HepG2 (cell line): ENCODE results near the gene MAB21L4. TPM values are rescaled to one million over a fixed set of nuclear protein-coding genes. Genes with fewer than 3 reads are reported as not detected.

Experiments used
- ATAC-seq: fragments of 200-7000 bp; cut with Tn5 transposase; 3 replicates; pipeline ENCODE4 v1.9.1; 2020; ENCODE audit warnings: mild to moderate bottlenecking, moderate library complexity
- BruUV-seq: library from RNA; stranded (reverse); fragments of 400-500 nt; replicated peaks from 2 replicates; lab custom pipeline; 2021; lab: Mats Ljungman, UMichigan
- CTCF ChIA-PET: fragments of 300-600 bp; formaldehyde crosslinking; extraction: SDS; loops from one replicate; lab custom pipeline; 2021; ENCODE audit warnings: low total read pairs, inconsistent platforms, low intra/inter-chr PET ratio; lab: Yijun Ruan, JAX
- POLR2A ChIA-PET: fragments of 350-600 bp; sonication (Branson Sonifier 250); formaldehyde crosslinking; loops from one replicate; lab custom pipeline; 2020; ENCODE audit warnings: antibody characterized with exemption, inconsistent platforms; lab: Yijun Ruan, JAX
- DNase-seq: peaks from one replicate; pipeline ENCODE4 v3.0.0-alpha.2; 2015; ENCODE audit warnings: low spot score
- FAIRE-seq: peaks from 3 replicates; lab custom pipeline; 2011; peaks lifted over from hg19 to GRCh38; lab: Jason Lieb, UNC
- H2AFZ ChIP-seq: one replicate; pipeline ENCODE4 v1.6.1; 2011; ENCODE audit warnings: low read length, inconsistent platforms
- H3K27ac ChIP-seq: fragments of 300-600 bp; 3 replicates; pipeline ENCODE4 v1.8.0; 2011; ENCODE audit warnings: mixed run types, mild to moderate bottlenecking, mixed read lengths, low read length, inconsistent platforms; ENCODE audit not compliant: insufficient read depth; ENCODE audit errors: extremely low read length
- H3K27me3 ChIP-seq, 2 experiments: fragments of 200-600 bp in 1 of 2; 2 replicates in 1 of 2; 3 replicates in 1 of 2; pipeline versions ENCODE4 v1.6.0 to v1.8.0; 2011; ENCODE audit warnings: low read length in 2 of 2, mild to moderate bottlenecking in 2 of 2, moderate library complexity in 2 of 2, inconsistent platforms in 1 of 2; ENCODE audit not compliant: insufficient read depth in 2 of 2, control insufficient read depth in 1 of 2
- H3K36me3 ChIP-seq, 2 experiments: fragments of 200-600 bp in 1 of 2; replicated peaks in 1 of 2; 2 replicates in 1 of 2; 3 replicates in 1 of 2; pipeline versions ENCODE4 v1.5.1 to v1.8.0; 2011; ENCODE audit warnings: low read length in 2 of 2, inconsistent platforms in 1 of 2; ENCODE audit not compliant: insufficient read depth in 2 of 2, control insufficient read depth in 1 of 2
- H3K4me1 ChIP-seq: 2 replicates; pipeline ENCODE4 v1.5.1; 2012; ENCODE audit warnings: low read length, inconsistent platforms; ENCODE audit not compliant: insufficient read depth
- H3K4me2 ChIP-seq: 2 replicates; pipeline ENCODE4 v1.6.0; 2011; ENCODE audit warnings: low read depth, low read length, inconsistent platforms
- H3K4me3 ChIP-seq, 3 experiments: fragments of 200-600 bp in 1 of 3; sonication (generic), shearing (Covaris generic) in 1 of 3; replicated peaks in 1 of 3; 2 replicates each; pipeline ENCODE4 v1.5.1; 2011 to 2016; ENCODE audit warnings: low read length in 3 of 3, inconsistent platforms in 2 of 3, low read depth in 2 of 3, mild to moderate bottlenecking in 2 of 3, control low read depth in 1 of 3, mixed read lengths in 1 of 3; ENCODE audit not compliant: insufficient read depth in 1 of 3
- H3K79me2 ChIP-seq: one replicate; pipeline ENCODE4 v1.6.1; 2011; ENCODE audit warnings: low read length, inconsistent platforms; ENCODE audit not compliant: insufficient read depth
- H3K9ac ChIP-seq: 2 replicates; pipeline ENCODE4 v1.6.0; 2011; ENCODE audit warnings: mild to moderate bottlenecking, low read depth, low read length, inconsistent platforms; ENCODE audit not compliant: insufficient read depth
- H3K9me3 ChIP-seq: 2 replicates; pipeline ENCODE4 v1.5.1; 2012; ENCODE audit warnings: mild to moderate bottlenecking, low read length
- H4K20me1 ChIP-seq: 2 replicates; pipeline ENCODE4 v1.6.0; 2011; ENCODE audit warnings: inconsistent platforms, mild to moderate bottlenecking, low read length, moderate library complexity; ENCODE audit not compliant: insufficient read depth
- CBX5 ChIP-seq: sonication (generic); formaldehyde crosslinking; IDR thresholded peaks from 2 replicates; pipeline ENCODE4 v1.4.0; 2020; ENCODE audit warnings: missing genetic modification reagents, borderline replicate concordance
- EEA1 ChIP-seq: sonication (generic); formaldehyde crosslinking; IDR thresholded peaks from 2 replicates; pipeline ENCODE4 v1.5.1; 2020; ENCODE audit warnings: mild to moderate bottlenecking, missing genetic modification reagents, borderline replicate concordance
- GATAD2A ChIP-seq: IDR thresholded peaks from 2 replicates; pipeline ENCODE4 v1.6.1; 2016
- MEF2D ChIP-seq: sonication (generic); formaldehyde crosslinking; IDR thresholded peaks from 2 replicates; pipeline ENCODE4 v1.5.1; 2020; ENCODE audit warnings: mild to moderate bottlenecking, missing genetic modification reagents
- PTBP1 ChIP-seq: fragments of 200-400 bp; formaldehyde crosslinking; IDR thresholded peaks from 2 replicates; pipeline ENCODE4 v1.6.1; 2018; ENCODE audit warnings: low read length, low read depth; ENCODE audit not compliant: poor library complexity, severe bottlenecking
- SCMH1 ChIP-seq: sonication (generic); formaldehyde crosslinking; IDR thresholded peaks from 2 replicates; pipeline ENCODE4 v1.9.0; 2021; ENCODE audit warnings: missing genetic modification reagents, mild to moderate bottlenecking, borderline replicate concordance
- SKI ChIP-seq: fragments of 450-650 bp; IDR thresholded peaks from one replicate; pipeline ENCODE4 v1.6.1; 2018; ENCODE audit warnings: mild to moderate bottlenecking; ENCODE audit not compliant: partially characterized antibody
- ZFP41 ChIP-seq: sonication (generic); formaldehyde crosslinking; IDR thresholded peaks from 2 replicates; pipeline ENCODE4 v1.4.0; 2020; ENCODE audit warnings: mild to moderate bottlenecking, missing genetic modification reagents, borderline replicate concordance
- ZFP62 ChIP-seq: sonication (generic); formaldehyde crosslinking; IDR thresholded peaks from 2 replicates; pipeline ENCODE4 v1.4.0; 2020; ENCODE audit warnings: missing genetic modification reagents
- WGBS: methylation state at CpG from one replicate; pipeline ENCODE4 v1.1.6; 2017; ENCODE audit warnings: low lambda C conversion rate; 5-methylcytosine and 5-hydroxymethylcytosine counted together
- in situ Hi-C: cut with HindIII; loops from 2 replicates; pipeline ENCODE4 v1.10.0; 2017; ENCODE audit warnings: low pct_unique_long_range_greater_than_20kb; ENCODE audit not compliant: extremely low pct_ligation_motif_present
- intact Hi-C: fragments of 100-400 bp; cut with micrococcal nuclease; formaldehyde crosslinking; loops from one replicate; pipeline ENCODE4 v1.10.0; 2022; ENCODE audit not compliant: unreplicated experiment
- polyA plus RNA-seq, 8 experiments: library from polyadenylated mRNA; depleted of rRNA in 3 of 8; stranded (reverse) in 7 of 8; unstranded in 1 of 8; fragments of >200 nt; fragmentation: Illumina TruSeq in 4 of 8; extraction: Trizol in 4 of 8; gene quantifications; 2 replicates each; pipeline versions ENCODE4 v1.2.1 to v1.2.3, GENCODE V29; 2011 to 2016; ENCODE audit warnings: low read depth in 4 of 8, missing spikeins in 1 of 8, mixed read lengths in 1 of 8; ENCODE audit not compliant: insufficient read depth in 1 of 8
- total RNA-seq, 5 experiments: library from RNA; depleted of rRNA; stranded (reverse); fragments of >200 nt; fragmentation: Illumina TruSeq; extraction: Trizol; gene quantifications; 2 replicates each; pipeline ENCODE4 v1.2.3, GENCODE V29; 2016; ENCODE audit warnings: low read depth in 1 of 5
- TF ChIP-seq, protein P1 (sequence below): sonication (generic); formaldehyde crosslinking; IDR thresholded peaks from 2 replicates; pipeline ENCODE4 v1.5.0; 2020; ENCODE audit warnings: missing genetic modification reagents, mild to moderate bottlenecking, borderline replicate concordance

The MAB21L4 gene
- total and polyA plus RNA-seq, 2 of the 13 experiments (the other 11 are each of a cell fraction or from before 2014, with no cell fraction given) = 3.0 to 14.0 TPM

DNA sequence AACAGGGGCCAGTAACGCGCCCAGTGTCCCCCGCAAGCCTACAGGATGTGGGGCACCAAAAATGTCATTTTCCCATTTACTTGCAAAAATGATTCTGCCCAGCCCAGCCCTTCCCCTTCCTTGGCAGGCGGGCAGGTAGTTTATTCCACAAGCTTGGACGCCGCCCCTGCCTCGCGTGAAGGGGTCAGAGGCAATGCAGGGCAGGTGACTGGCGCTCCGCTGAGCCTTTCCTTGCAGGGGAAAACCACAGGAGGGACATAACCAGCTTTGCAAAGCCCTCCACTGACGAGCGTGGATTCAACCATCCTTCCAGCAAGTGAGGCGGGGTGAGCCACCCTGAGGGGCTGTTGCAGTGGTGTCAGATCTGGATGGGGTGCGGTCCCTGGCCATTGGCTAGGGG lies 5.3 kb downstream of the MAB21L4 start:
- no peak overlapping the region for H2AFZ ChIP-seq
- intact Hi-C loops = no loop called here
- H3K9me3 ChIP-seq = no peaks in the 10 kb centered on the region
- H3K9ac ChIP-seq = no peak overlapping the region
- no peak for DNase-seq
- POLR2A ChIA-PET = interaction anchor here (9.3 kb wide), 1 partner anchor 16 kb away, joined by 63 read pairs; no protein-coding TSS in a partner anchor
- H3K36me3 ChIP-seq = no peaks in the 10 kb centered on the region
- TF ChIP-seq PTBP1 = no peak
- no peak for TF ChIP-seq ZFP62 (CRISPR knock-in tag)
- no peak for TF ChIP-seq GATAD2A (CRISPR knock-in tag)
- TF ChIP-seq SCMH1 = no peak
- TF ChIP-seq, protein P1, sequence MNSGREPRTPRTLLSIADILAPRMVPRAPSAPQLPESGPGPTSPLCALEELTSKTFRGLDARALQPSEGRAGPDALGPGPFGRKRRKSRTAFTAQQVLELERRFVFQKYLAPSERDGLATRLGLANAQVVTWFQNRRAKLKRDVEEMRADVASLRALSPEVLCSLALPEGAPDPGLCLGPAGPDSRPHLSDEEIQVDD (CRISPR knock-in tag) = no peak
- TF ChIP-seq CBX5 (CRISPR knock-in tag) = no peak
- TF ChIP-seq EEA1 (CRISPR knock-in tag) = no peak
- no peak for TF ChIP-seq MEF2D (CRISPR knock-in tag)
- TF ChIP-seq ZFP41 (CRISPR knock-in tag) = no peak
- TF ChIP-seq SKI = no peak
- TF ChIP-seq, all 625 proteins: peak for 0
- in situ Hi-C loops = no loop called here
- FAIRE-seq (no peak), ATAC-seq (no peak)
- Histone ChIP-seq H4K20me1 (no peaks in the 10 kb centered on the region), H3K4me1 (peaks cover 81% of the 10 kb centered on the region), H3K27me3 (no peaks in the 10 kb centered on the region; a peak in 1 of 5 replicates), H3K27ac (no peak overlapping the region), H3K4me3 (no peak overlapping the region), H3K4me2 (no peak overlapping the region), H3K79me2 (no peaks in the 10 kb centered on the region)
- BruUV-seq = no TSS peak
- WGBS = 88% methylated on average over 13 of the region's 14 CpGs
- CTCF ChIA-PET = no interaction called here
